ENCODE measurements around the gene KRTAP4-5.
"Not testable (repeated sequence)": the region's sequence is repeated elsewhere in the genome, so short reads cannot be mapped to it uniquely, and the experiment has no call there.

The KRTAP4-5 gene

DNA sequence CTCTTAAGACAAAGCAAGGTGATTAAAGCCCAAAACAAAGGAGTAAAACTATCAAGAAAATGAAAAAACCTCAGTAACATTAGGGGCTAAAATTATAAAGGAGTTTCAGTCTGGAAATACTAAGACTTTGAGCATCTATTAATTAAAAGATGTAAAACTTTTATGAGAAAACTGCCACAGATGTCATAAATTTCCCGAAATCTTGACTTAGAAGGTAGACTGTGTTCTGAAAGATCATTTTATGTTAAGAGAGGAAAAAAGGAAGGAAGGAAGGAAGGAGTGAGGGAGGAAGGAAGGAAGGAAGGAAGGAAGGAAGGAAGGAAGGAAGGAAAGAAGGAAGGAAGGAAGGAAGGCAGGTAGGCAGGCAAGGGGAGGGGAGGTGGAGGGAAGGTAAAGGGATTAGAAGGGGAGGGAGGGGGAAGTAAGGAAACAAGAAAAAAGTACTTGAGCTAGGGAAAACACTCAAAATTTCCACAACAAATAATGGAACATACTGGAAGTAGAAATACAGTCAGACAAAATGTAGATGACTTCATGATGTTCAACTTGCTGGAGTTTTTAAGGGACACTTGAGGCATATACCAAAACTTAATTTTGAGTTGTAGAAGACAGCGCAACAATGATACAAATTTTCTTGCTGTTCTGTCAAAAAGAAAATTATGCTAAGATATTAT lies 2.0 kb downstream of the KRTAP4-5 start:
- DNase-seq (ENCODE audit: low spot score) = no peak

DNA sequence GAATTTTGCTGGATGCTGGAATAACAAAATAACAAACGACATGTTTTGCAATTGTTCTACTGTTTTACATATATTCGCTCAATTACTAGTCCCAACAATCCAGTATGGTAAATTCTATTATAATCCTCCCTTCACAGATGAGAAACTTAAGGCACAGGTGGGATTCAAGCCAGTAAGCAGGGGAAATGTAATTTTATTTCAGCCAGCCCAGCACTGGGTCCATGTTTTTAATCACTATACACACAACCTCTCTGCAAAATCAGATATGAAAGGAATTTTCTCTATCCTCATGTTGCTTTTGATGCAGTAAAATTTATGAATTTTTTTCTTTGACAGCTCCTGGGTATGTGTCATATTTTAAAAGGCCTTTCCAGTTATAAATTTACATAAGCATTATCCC lies 4.4 kb downstream of the KRTAP4-5 start:
- DNase-seq (ENCODE audit: low spot score) = no peak

DNA sequence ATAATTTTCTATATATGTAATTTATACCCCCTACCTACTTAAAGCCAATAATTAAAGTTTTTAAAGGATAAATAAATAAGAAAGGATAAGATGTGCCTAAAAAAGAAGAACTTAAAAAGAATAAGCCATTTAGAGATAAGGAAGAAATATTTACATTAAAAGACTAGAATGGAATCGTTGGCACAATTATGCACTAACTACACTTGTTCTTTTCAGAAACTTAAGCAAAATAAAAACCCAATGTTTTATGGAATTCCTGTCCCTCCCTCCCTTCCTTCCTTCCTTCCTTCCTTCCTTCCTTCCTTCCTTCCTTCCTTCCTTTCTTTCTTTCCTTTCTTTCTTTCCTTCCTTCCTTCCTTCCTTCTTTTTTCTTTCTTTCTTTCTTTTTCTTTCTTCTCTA lies 4.8 kb downstream of the KRTAP4-5 start:
- no peak for DNase-seq (ENCODE audit: low spot score)

DNA sequence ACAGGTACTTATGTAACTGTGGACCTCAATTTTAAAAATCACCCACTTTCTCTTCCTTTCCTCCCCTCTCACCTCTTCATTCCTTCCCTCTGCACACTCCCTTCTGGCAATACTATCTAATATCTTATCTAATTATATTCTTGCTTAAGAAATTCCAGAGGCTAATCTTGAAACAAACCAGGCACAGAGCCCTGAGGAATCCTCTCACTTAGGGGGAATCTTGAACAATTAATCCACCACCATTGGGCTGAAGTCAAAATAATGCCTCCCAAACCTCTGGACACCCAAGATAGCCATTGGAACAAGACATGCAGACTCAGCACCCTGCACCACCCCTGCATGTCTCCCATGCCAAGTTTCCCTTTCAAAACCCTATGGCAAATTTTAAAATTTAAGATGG lies 8.3 kb downstream of the KRTAP4-5 start:
- no peak for DNase-seq (ENCODE audit: low spot score)

DNA sequence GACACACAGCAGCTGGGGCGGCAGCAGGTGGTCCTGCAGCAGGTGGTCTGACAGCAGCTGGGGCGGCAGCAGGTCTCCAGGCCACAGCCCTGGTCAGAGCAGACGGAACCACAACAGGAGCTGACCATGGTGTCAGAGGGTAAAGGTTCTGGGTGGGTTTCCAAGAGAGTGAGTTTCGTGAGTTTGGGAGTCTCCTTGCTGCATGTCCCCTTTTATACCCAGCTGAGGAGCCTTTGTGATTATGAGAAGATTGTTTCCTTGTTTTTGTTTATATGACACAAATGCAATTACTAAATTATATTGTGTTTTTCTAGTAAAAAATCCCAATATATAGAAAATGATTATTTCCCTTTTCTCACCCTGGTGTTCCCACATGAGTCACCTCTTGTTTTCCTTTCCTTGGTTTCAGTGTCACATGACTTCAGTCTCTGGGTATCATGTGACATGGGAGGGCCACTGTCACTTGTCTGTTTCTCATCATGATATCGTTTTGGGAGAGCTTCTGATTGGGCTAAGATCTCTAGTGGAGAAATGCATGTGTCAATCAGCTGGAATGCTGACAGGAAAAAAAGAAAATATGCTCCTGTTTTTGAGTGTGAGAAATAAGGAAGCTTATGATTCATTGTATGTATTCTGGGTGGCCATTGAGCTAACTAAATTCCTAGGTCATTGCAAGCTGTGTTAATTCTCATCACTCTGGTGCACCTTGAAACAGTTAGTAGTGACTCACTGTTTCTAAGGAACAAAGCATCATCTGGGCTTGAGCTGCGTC lies 9.1 kb downstream of the KRTAP4-5 start, which contains the start of gene KRTAP4-6:
Gene KRTAP4-6 (minus strand): TSS at position 185 of the 772 bp plus-strand sequence. CDS start 57 bp downstream, at position 128.
- no peak for DNase-seq (ENCODE audit: low spot score)

DNA sequence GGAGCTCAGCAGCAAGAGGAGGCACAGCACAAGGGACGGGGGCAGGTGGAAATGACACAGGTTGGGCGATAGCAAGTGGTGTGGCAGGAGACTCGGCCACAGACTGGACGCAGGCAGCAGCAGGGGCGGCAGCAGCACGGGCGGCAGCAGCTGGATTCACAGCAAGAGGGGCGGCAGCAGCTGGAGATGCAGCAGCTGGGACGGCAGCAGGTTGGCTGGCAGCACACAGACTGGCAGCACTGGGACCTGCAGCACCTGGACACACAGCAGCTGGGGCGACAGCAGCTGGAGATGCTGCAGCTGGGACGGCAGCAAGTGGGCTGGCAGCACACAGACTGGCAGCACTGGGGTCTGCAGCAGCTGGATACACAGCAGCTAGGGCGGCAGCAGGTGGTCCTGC lies 9.8 kb downstream of the KRTAP4-5 start:
- DNase-seq (ENCODE audit: low spot score) = not testable (repeated sequence)

DNA sequence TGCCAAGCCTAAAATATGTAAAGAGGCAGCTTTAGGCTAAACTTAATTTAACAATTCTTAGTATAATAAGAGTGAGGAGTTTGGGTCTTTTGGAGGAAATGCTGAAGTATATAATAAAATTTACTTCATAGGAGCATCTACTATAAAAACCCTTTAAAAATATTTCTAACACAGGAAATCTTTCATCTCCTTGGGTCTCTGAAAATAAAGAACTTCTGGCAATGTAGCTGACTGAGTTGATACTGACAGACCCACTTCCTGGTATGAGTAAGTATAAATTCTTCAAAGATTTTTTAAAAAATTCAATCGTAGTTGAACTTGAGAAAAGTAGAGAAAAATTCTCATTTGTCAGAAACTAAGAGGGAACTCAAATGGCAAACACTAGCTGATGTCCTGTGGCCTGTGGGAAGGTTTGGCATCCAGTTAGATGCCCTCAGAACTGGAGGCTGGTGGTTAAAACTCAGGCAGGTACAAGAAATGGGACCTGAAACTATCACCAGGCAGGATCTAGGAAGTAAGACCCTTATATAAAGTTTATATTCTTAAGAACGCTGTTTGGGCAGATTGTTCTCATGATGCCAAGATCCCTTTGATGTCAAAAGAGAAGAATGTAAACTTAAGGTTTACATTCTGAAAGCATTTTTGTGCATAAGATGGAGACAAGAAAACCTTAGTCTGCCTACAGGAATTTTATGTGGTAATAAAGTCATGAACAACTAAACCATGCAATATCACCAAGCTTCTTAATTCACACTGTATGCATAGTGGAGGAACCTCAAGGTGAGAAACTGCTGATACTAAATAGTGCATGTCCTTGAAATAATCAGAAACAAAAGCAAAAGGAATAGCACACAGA lies 15.5 kb downstream of the KRTAP4-5 start:
- no peak for DNase-seq (ENCODE audit: low spot score)

DNA sequence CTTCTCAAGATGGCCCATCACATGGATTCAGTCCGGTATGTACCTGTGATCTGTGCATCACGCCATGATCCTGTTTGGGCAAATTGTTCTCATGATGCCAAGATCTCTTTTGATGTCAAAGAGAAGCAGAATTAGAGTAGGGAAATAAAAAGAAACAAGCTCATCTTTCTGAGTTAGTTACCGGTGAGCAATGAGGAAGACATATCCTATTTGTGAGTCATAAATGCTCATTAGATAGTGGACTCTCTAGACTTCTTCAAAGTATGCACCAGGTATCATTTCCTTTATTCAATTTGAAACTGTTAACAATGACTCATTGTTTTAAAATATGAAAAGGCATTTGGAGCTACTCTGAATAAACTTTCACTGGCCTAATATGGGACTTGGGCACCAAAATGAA lies 17.6 kb downstream of the KRTAP4-5 start:
- DNase-seq (ENCODE audit: low spot score) = no peak

DNA sequence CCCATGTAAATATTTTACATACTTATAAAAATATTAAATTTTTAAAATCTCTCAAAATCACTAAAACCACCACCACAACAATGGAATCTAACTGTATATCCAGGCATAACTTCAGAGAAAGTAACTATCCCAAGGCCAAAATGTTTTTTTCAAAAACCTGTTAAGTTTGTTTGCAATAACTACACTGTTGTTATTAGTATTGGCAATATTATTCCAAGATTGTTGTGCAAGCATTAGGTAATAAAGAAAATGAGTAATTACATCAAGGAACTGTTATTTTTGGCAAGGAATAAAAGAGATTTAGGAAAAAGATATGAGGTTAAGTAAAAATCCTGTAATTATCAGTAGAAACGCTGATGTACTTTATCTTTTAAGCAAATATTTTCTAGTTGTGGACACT lies 22.3 kb downstream of the KRTAP4-5 start:
- DNase-seq (ENCODE audit: low spot score) = no peak

DNA sequence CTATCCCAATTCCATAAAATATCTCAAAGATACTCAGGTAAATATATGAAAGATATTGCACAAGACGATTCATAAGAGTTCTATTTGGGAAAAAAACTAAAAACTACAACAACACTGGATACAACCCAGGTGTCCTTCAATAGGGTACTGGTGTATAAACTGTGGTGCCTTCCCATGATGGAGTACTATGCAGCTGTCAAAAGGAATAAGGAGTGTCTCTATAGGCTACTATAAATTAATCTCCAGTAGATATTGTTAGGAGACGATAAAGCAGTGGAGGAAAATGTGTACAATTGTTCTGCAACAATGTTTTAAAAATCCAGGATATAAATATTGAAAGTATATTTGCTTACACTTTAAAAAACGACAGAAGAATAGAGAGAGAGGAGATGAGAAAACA lies 23.2 kb downstream of the KRTAP4-5 start:
- DNase-seq (ENCODE audit: low spot score) = no peak

DNA sequence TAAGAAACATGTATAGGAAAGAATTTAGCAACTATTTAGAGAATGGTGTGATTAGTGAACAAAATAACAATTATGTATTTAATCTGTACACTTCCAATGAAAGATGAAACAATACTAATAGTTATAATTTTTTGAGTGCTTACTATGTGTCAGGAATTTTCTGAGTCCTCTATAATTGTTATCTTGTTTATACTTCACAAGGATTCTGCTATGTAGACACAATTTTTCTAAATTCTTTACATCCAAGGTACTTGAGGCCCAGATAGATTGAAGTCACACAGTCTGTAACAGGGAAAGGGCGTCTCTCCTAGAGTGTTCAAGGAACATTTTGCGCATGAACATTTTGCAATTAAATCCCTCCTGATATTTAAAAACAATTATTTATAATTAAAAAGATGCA lies 24.6 kb downstream of the KRTAP4-5 start:
- no peak for DNase-seq (ENCODE audit: low spot score)

DNA sequence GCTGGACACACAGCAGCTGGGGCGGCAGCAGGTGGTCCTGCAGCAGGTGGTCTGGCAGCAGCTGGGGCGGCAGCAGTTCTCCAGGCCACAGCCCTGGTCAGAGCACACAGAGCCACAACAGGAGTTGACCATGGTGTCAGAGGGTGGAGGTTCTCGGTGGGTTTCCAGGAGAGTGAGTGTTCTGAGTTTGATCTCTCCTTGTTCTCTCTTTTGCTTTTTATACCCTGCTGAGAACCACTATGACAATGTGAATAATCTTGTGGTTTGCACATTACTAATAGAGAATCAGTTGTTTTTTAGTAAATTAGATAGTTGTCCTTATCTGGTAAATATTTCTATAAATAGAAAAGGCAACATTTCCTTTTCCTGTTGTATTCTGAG lies 25.6 kb downstream of the KRTAP4-5 start, which contains the start of gene KRTAP4-12:
Gene KRTAP4-12 (minus strand): TSS at position 192 of the 381 bp plus-strand sequence. CDS start 60 bp downstream, at position 132.
- DNase-seq (ENCODE audit: low spot score) = not testable (repeated sequence)

DNA sequence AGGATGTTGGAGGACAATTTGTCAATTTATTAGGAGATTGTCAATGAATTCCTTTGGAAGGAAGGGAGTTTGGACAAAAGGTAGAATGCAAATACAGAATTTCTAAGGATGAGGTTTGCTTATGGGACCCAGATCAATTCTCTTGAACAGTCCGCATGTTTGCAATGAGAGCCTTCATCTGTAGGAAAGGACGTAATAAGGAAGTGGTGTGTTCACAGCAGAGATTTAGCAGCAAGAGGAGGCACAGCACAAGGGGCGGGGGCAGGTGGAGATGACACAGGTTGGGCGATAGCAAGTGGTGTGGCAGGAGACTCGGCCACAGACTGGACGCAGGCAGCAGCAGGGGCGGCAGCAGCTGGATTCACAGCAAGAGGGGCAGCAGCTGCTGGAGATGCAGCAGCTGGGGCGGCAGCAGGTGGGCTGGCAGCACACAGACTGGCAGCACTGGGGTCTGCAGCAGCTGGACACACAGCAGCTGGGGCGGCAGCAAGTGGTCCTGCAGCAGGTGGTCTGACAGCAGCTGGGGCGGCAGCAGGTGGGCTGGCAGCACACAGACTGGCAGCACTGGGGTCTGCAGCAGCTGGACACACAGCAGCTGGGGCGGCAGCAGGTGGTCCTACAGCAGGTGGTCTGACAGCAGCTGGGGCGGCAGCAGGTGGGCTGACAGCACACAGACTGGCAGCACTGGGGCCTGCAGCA lies 26.2 kb downstream of the KRTAP4-5 start:
- not testable (repeated sequence) for DNase-seq (ENCODE audit: low spot score)

DNA sequence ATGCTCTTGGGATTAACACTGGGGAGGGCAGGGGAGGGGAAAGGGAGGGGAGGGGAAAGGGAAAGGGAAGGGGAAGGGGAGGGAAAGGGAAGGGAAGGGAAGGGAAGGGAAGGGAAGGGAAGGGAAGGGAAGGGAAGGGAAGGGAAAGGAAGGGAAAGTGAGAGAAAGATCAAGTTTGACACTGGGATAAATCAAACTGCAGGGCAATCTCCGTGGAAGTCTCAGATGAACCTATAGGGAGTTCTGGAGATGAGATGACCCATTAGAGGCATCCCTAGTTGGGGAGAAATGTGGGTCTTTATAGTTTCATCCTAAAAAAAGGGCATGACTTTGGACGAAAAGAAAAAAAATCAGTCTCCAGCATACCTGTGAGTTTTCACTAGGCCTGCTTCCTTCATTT lies 27.9 kb downstream of the KRTAP4-5 start:
- DNase-seq (ENCODE audit: low spot score) = no peak

DNA sequence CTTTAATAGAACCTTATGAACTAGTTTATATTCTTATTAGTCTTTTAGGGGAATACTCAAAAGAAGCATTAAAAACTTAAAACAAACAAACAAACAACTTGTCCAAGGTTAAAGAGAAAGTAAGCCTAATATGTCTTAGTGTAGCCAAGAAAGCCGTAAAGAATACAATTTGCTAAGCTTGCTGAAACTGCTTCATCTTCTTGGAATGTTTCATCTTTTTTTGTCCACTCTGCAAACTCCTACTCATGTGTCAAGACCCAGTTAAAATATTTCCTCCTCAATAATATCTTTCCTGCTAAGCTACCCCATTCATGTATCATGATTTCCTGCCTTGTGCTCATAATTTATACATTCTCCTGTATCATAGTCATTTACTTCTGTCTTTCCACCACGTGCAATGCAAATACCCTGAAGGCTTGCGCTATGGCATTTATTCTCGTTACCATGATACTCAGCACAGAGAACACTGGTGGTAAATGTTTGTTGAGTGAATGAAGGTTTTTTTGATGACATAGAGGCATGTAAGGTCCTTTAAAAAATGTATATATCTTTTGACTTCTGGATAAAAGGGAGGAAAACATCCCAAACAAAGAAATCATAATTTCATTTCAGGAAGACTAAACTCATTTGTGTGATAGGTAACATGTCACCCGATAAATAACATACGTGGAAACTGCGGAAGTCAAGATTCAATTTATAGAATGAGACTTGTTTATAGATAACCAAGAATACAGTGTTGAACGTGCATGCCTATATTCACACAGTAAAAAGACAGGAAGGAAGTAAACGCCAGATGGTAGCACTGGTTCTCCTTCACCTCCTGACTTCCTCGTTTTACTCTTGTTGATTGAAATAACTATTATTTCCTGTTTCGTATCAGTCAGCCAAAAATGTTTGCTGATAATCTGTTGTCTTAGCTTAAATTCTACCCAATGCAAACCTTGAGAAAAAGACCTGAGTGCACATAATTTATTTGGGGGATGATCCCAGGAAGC lies 29.6 kb downstream of the KRTAP4-5 start:
- not testable (repeated sequence) for DNase-seq (ENCODE audit: low spot score)

DNA sequence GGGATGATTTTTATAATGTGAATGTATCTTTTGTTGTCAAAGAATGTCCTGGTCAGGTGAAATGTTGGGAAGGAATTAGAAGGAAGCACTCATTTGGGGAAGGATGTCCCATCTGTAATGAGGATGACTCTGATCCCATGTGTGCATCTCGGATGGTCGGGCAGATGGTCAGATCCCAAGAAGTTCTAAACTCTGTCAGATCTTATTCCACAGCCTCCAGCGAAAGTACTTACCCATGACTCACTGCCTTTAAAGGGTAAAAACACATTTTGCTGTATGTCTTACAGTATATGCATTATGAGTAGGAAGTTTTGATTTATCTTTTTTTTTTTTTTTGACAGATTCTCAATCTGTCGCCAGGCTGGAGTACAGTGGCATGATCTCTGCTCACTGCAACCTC lies 30.9 kb downstream of the KRTAP4-5 start:
- no peak for DNase-seq (ENCODE audit: low spot score)

DNA sequence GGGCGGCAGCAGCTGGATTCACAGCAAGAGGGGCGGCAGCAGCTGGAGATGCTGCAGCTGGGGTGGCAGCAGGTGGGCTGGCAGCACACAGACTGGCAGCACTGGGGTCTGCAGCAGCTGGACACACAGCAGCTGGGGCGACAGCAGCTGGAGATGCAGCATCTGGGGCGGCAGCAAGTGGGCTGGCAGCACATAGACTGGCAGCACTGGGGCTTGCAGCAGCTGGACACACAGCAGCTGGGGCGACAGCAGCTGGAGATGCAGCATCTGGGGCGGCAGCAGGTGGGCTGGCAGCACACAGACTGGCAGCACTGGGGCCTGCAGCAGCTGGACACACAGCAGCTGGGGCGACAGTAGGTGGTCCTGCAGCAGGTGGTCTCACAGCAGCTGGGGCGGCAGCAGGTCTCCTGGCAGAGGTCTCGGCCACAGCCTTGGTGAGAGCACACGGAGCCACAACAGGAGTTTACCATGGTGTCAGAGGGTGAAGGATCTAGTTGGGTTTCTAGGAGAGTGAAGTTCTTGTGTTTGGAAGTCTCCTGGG lies 31.7 kb downstream of the KRTAP4-5 start, which contains the start of gene KRTAP4-11:
Gene KRTAP4-11 (minus strand): TSS at position 528 of the 541 bp plus-strand sequence. CDS start 58 bp downstream, at position 470.
- not testable (repeated sequence) for DNase-seq (ENCODE audit: low spot score)

DNA sequence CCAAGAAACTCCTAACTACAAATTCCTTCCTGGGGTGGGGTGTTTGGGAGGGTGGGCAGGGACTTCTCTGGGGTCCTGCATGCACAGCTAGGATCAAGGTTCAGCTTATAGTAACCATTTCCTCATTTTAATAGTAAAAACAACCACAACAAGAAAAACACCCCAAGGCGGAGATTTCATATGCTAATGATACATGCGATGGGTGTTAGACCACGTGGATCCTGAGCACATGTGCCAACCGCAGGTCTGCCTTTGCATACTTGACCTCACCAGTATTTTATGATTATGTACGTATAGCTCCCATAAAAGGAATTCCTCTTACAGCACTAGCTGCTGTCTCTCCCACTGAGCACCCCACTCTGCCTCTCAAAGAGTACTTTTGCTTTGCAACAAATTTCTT lies 33.3 kb downstream of the KRTAP4-5 start:
- DNase-seq (ENCODE audit: low spot score) = no peak

DNA sequence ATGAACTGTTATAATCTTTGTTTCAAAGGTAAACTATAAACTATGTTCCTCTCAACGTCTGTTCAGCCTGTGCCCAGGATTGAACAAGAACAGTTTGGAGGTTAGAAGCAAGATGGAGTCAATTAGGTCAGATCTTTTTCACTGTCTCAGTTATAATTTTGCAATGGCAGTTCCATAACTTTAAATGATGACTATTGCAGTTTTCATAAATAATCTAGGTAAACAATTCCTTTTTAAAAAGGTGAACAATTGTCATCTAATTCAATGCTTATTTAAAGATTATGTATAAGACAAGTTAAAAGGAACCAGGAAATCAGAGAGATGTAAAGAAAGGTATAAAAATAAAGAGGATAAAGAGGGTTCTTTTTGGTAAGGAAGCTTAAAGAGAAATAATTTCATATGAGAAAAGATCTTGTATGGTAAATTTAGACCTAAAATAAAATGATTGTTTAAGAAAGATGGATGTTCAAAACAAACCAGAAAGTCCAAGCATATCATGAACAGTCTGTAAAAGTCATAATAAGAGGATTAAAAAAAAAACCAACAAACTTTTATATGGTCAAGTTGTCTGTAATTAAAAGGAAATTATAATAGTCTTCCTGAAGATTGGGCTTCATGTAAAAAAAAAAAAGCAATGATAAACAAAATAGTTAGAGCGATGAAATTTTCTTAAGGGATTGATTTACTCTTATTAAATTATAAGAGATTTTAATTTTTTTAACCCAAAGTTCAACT lies 38.3 kb downstream of the KRTAP4-5 start:
- no peak for DNase-seq (ENCODE audit: low spot score)

Data from cerebellar cortex (tissue), 1 donor.